Activated CD4-positive, alpha-beta T cell treated with anti-CD3 and anti-CD28 coated beads, Interleukin-10, Interleukin-2, amounts not matched to agents 100 ng/mL and 50 ng/mL, durations not matched to agents 16 hours and 8 hours (primary cell): ENCODE results near the gene MYO5A.
"Not testable (repeated sequence)": the region's sequence is repeated elsewhere in the genome, so short reads cannot be mapped to it uniquely, and the experiment has no call there.

ENCODE experiments used
- DNase-seq: peaks from one replicate; pipeline ENCODE4 v3.0.0-alpha.2; 2020

Gene MYO5A

DNA sequence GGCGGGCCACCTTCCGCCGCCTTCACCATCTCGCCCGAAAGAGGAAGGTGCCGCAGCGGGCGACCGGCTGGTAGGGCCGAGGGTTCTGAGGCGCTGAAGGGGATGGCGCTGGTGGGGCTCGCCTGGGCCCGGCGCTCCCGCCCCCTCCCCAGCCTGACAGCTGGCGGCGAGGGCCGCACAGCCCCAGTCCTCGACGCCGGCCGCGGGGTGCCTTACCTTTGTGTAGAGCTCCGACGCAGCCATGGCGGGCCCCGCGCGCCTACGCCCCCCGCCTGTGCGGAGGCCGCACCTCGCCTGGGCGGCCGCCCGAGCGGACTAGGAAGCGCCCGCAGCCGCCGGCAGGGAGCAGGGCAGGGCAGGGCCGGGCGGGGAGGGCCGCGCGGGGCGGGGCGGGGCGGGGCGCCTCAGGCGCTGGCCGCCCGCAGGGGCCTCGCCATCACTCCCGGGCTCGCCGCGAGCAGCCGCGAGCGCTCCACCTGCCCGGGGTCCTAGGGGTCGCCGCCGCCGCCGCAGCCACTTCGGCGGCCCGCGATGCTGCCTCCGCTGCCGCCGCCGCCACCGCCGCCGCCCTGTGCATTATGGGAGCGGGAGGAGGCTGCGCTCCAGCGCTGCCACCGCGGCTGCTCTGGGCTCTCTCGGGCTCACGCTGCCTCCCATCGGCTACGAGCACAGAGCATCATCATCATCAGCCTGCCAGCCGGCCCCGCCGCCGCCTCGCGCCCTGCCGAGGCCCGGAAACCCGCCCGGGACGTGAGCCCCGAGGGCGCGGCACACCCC lies at the start of gene MYO5A:
MYO5A (minus strand) TSS at position 317 of the 777 bp plus-strand sequence; CDS start at position 243, 74 bp downstream.
- peak; percentile 86 for DNase-seq

- no peak for DNase-seq
Observed at GRCh38 chr15:52576692-52577091, 48.0 kb upstream of the MYO5A start.

- not testable (repeated sequence) for DNase-seq
Observed at GRCh38 chr15:52575573-52575972, 46.9 kb upstream of the MYO5A start.

DNA sequence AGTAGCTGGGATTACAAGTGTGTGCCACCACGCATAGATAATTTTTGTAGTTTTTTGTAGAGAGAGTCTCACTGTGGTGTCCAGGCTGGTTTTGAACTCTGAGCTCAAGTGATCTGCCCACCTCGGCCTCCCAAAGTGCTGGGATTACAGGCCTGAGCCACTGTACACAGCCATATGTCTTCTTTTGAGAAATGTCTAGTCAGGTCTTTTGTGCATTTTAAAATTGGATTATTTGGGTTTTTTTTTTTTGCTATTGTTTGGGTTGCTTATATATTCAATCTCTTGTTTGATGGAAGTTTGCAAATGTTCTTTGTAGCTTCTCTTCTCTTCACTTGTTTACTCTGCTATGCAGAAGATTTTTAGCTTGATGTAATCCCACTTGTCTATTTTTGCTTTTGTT lies 46.4 kb upstream of the MYO5A start:
- DNase-seq = no peak

- not testable (repeated sequence) for DNase-seq
Observed at GRCh38 chr15:52574623-52575022, 45.9 kb upstream of the MYO5A start.

DNA sequence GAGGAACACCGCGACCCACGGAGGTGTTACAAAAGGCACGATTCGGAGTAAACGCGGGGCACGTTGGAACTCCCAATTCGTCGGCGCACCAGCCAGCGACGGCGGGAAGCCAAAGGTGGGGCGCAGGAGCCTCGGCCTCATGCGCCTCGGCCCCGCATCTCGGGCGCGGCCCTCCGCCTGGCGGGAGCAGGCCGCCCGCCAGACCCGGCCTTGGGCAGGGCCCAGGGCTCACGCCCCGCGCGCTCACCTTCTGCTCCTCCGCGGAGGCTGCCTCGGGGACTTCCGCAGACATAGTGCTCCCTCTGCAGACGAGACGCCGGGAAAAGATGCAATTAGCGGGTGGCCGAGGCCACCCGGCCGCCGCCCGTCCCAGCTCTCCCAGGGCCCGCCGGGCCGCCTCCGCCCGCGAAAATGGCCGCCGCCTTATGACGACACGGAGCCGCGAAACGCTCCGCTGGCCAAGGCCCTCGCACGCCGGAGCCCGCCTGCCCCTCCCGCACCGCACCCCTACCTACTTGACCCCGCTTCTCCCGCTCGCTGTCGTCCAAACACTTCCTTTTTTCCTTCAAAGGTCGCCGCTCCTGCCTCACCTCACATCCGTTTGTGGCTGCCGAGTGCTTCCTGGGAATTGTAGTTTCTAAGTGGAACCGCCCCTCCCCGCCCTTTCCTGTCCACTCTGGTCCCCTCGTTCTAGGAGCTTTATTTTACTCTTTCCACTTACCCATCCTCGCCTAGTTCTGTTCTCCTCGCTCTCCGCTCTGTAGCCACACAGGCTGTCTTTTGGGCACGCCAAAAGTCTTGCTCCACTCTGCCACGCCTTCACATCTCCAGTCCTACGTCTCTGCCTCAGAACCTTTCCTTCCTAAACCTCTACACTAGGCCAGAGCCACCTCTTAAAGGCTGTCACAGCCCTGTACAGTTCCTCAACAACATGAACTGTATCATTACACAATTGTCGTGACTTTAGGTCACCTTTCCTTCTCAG lies 40.2 kb upstream of the MYO5A start, which contains the start of gene ARPP19:
ARPP19 (minus strand) TSS at position 430 of the 985 bp plus-strand sequence; CDS start at position 292, 138 bp downstream.
- peak; percentile 92 for DNase-seq

DNA sequence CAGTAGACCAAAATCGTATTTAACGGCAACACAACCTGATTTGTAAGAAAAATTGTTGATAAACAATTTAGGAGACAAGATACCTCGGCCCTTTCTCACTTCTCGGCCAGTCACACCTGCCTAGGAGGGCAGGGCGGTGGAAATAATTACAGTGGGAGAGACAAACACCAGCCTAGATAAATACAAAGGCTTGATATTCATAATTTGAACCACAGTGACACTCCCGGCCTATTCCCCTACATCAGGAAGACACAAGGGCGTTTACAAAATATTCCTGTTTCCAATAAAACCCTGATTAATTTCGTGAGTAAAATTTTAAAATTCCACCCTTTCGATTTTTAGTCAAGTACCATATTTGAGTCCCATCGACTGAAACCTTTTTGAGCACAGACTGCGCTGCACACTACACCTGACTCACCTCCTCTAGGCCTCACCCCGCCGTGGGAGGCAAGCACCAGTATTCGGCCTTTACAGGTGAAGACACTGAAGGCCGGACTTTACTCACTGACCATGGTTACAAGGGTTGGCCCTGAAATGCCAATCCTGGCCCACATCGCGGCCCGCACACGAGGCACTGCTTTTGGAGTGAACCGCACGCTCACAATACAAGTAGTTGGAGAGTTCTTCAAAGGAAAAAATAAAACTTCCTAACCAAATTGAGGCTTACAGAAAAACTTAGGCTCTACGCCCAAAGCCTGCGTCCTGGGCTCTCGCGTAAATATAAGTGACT lies 39.4 kb upstream of the MYO5A start:
- DNase-seq = peak; percentile 51

GRCh38 chr15:52566889-52567288 lies 38.2 kb upstream of the MYO5A start:
- DNase-seq = no peak

GRCh38 chr15:52565417-52566358 lies 37.0 kb upstream of the MYO5A start:
- DNase-seq = peak; percentile 21

- no peak for DNase-seq
Observed at GRCh38 chr15:52563501-52564060, 34.9 kb upstream of the MYO5A start.

DNA sequence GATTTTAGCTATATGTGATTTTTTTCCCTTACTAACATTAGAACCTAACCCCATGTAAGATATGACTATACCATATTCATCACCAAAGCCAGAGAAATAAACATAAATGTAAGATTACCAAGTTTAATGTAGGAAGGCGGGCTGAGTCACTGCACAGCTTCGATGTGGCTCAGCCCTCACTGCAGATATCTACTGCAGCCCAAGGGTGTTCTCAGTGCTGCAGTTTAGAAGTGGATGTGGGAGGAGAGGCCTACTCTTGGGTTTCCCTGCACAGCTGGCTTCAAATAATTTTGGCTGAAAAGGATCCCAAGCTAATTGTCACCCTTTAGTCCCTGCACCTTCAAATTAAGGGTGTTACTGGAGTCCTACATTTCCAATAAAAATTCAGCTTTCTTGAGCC lies 30.9 kb upstream of the MYO5A start:
- DNase-seq = peak; percentile 84

- DNase-seq = peak; percentile 60
Observed at GRCh38 chr15:52559022-52559421, 30.3 kb upstream of the MYO5A start.

- DNase-seq = peak; percentile 93
Observed at GRCh38 chr15:52558196-52558595, 29.5 kb upstream of the MYO5A start.

GRCh38 chr15:52557274-52557641 lies 28.6 kb upstream of the MYO5A start:
- DNase-seq = no peak

DNA sequence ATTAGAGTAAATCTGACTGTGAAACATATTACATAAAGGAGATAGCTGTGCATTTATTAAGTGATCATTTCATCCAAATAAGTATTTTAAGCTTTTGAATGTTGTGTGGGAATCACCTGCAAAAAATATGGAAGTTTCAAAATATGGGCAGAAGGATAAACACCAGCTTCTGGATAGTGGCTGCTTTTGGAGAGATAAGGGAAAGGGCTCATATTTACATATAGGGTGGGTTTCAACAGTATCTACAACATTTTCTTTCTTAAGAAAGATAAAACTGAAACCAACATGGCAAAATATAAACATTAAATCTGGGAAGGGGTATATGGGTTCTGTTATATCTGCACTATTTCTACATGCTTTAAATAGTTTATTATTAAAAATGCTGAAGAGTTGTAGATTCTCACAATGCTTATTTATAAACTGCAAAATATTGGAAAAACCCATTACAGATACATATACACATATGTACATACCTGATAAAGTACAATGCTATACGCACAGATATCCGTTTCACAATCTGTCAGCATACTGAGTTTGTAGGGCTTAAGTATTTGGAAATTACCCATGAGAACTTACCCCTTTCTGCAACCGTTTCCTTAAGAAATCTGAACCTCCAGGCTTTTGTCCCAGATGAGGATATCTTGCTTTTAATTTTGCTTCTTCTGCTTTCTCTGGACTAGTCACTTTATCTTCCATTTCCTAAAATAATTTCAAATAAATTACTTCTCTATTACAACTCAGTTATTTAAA lies 28.0 kb upstream of the MYO5A start:
- no peak for DNase-seq

- no peak for DNase-seq
Observed at GRCh38 chr15:52552303-52552702, 23.6 kb upstream of the MYO5A start.

GRCh38 chr15:52551762-52552161 lies 23.1 kb upstream of the MYO5A start:
- no peak for DNase-seq

GRCh38 chr15:52551186-52551585 lies 22.5 kb upstream of the MYO5A start:
- DNase-seq = not testable (repeated sequence)

- DNase-seq = peak; percentile 15
Observed at GRCh38 chr15:52546031-52546751, 17.5 kb upstream of the MYO5A start.
